HEK293 (cell line): ENCODE data around the gene GTPBP4.

ENCODE experiments used
- CTCF ChIA-PET: fragments of 350-600 bp; formaldehyde crosslinking; extraction: SDS; loops from one replicate; lab custom pipeline; 2021; ENCODE audit warnings: antibody characterized with exemption; lab: Yijun Ruan, JAX
- POLR2A ChIA-PET: fragments of 300-600 bp; formaldehyde crosslinking; extraction: SDS; loops from one replicate; lab custom pipeline; 2020; ENCODE audit warnings: antibody characterized with exemption, inconsistent platforms; lab: Yijun Ruan, JAX
- H3K27ac ChIP-seq: fragments of 200-500 bp; sonication (Bioruptor generic); 2 replicates; pipeline ENCODE4 v1.5.1; 2014; ENCODE audit warnings: low read depth, low read length, control low read depth, inconsistent platforms; ENCODE audit errors: extremely low read depth
- H3K36me3 ChIP-seq, 2 experiments: fragments of 200-500 bp in 1 of 2; sonication (Bioruptor generic) in 1 of 2; 1 replicate in 1 of 2; 2 replicates in 1 of 2; pipeline ENCODE4 v1.5.1; 2014 to 2017; ENCODE audit warnings: inconsistent platforms in 2 of 2, low read length in 2 of 2; ENCODE audit not compliant: control insufficient read depth in 2 of 2, insufficient read depth in 1 of 2
- H3K4me1 ChIP-seq: fragments of 200-500 bp; sonication (Bioruptor generic); 2 replicates; pipeline ENCODE4 v1.5.1; 2014; ENCODE audit warnings: mild to moderate bottlenecking, low read length, inconsistent platforms; ENCODE audit not compliant: control insufficient read depth, insufficient read depth
- H3K4me3 ChIP-seq: 2 replicates; pipeline ENCODE4 v1.5.1; 2011; ENCODE audit warnings: low read depth, mild to moderate bottlenecking, control low read depth, low read length, moderate library complexity
- H3K9me3 ChIP-seq: fragments of 200-500 bp; sonication (Bioruptor generic); 2 replicates; pipeline ENCODE4 v1.5.1; 2014; ENCODE audit warnings: low read depth, low read length, inconsistent platforms; ENCODE audit not compliant: control insufficient read depth, insufficient read depth
- EGR2 ChIP-seq: fragments of 450-650 bp; formaldehyde crosslinking; IDR thresholded peaks from 2 replicates; pipeline ENCODE4 v1.5.1; 2016; ENCODE audit warnings: low read depth, missing biosample characterization, missing genetic modification characterization
- GLI2 ChIP-seq: fragments of 450-650 bp; formaldehyde crosslinking; IDR thresholded peaks from 2 replicates; pipeline ENCODE4; 2017; ENCODE audit warnings: missing biosample characterization, missing genetic modification characterization, low read depth, borderline replicate concordance
- GLIS1 ChIP-seq: fragments of 450-650 bp; formaldehyde crosslinking; IDR thresholded peaks from 2 replicates; pipeline ENCODE4 v1.5.1; 2016; ENCODE audit warnings: missing biosample characterization, missing genetic modification characterization
- KLF9 ChIP-seq: fragments of 450-650 bp; formaldehyde crosslinking; IDR thresholded peaks from 2 replicates; pipeline ENCODE4 v1.5.1; 2016; ENCODE audit warnings: missing biosample characterization, missing genetic modification characterization, low read depth
- RBAK ChIP-seq: fragments of 450-650 bp; formaldehyde crosslinking; IDR thresholded peaks from 2 replicates; pipeline ENCODE4 v1.5.1; 2016; ENCODE audit warnings: missing biosample characterization, missing genetic modification characterization
- REST ChIP-seq: fragments of 450-650 bp; formaldehyde crosslinking; IDR thresholded peaks from 2 replicates; pipeline ENCODE4 v1.5.1; 2016; ENCODE audit warnings: missing biosample characterization, missing genetic modification characterization
- SP2 ChIP-seq: fragments of 450-650 bp; formaldehyde crosslinking; IDR thresholded peaks from 2 replicates; pipeline ENCODE4 v1.5.1; 2016; ENCODE audit warnings: missing biosample characterization, missing genetic modification characterization
- SP7 ChIP-seq: fragments of 450-650 bp; formaldehyde crosslinking; IDR thresholded peaks from 2 replicates; pipeline ENCODE4 v1.5.1; 2016; ENCODE audit warnings: missing biosample characterization, missing genetic modification characterization
- YY2 ChIP-seq: fragments of 450-650 bp; formaldehyde crosslinking; IDR thresholded peaks from 2 replicates; pipeline ENCODE4 v1.5.1; 2016; ENCODE audit warnings: missing biosample characterization, missing genetic modification characterization
- ZBTB21 ChIP-seq: fragments of 450-650 bp; formaldehyde crosslinking; IDR thresholded peaks from 2 replicates; pipeline ENCODE4 v1.5.1; 2017; ENCODE audit warnings: missing biosample characterization, missing genetic modification characterization
- ZBTB8A ChIP-seq: fragments of 450-650 bp; formaldehyde crosslinking; IDR thresholded peaks from 2 replicates; pipeline ENCODE4 v1.5.1; 2016; ENCODE audit warnings: missing biosample characterization, missing genetic modification characterization
- ZFP37 ChIP-seq: fragments of 450-650 bp; formaldehyde crosslinking; IDR thresholded peaks from 2 replicates; pipeline ENCODE4 v1.5.1; 2016; ENCODE audit warnings: missing biosample characterization, missing genetic modification characterization
- ZIC2 ChIP-seq: fragments of 450-650 bp; formaldehyde crosslinking; IDR thresholded peaks from 2 replicates; pipeline ENCODE4 v1.5.1; 2016; ENCODE audit warnings: missing biosample characterization, missing genetic modification characterization
- ZNF146 ChIP-seq: fragments of 450-650 bp; formaldehyde crosslinking; IDR thresholded peaks from 2 replicates; pipeline ENCODE4 v1.5.1; 2016; ENCODE audit warnings: missing biosample characterization, missing genetic modification characterization
- ZNF155 ChIP-seq: fragments of 450-650 bp; formaldehyde crosslinking; IDR thresholded peaks from 2 replicates; pipeline ENCODE4 v1.5.1; 2016; ENCODE audit warnings: missing biosample characterization, missing genetic modification characterization
- ZNF214 ChIP-seq: fragments of 450-650 bp; formaldehyde crosslinking; IDR thresholded peaks from 2 replicates; pipeline ENCODE4 v1.5.1; 2017; ENCODE audit warnings: missing biosample characterization, mild to moderate bottlenecking, missing genetic modification characterization, borderline replicate concordance
- ZNF223 ChIP-seq: fragments of 450-650 bp; formaldehyde crosslinking; IDR thresholded peaks from 2 replicates; pipeline ENCODE4 v1.5.1; 2016; ENCODE audit warnings: missing biosample characterization, missing genetic modification characterization
- ZNF24 ChIP-seq: fragments of 450-650 bp; formaldehyde crosslinking; IDR thresholded peaks from 2 replicates; pipeline ENCODE4 v1.5.1; 2016; ENCODE audit warnings: missing biosample characterization, missing genetic modification characterization
- ZNF248 ChIP-seq: fragments of 450-650 bp; formaldehyde crosslinking; IDR thresholded peaks from 2 replicates; pipeline ENCODE4 v1.5.1; 2017; ENCODE audit warnings: missing biosample characterization, missing genetic modification characterization
- ZNF350 ChIP-seq: fragments of 450-650 bp; formaldehyde crosslinking; IDR thresholded peaks from 2 replicates; pipeline ENCODE4 v1.5.0; 2017; ENCODE audit warnings: missing biosample characterization, mild to moderate bottlenecking, missing genetic modification characterization
- ZNF366 ChIP-seq: fragments of 450-650 bp; formaldehyde crosslinking; conservative IDR thresholded peaks from 2 replicates; pipeline ENCODE4 v1.5.1; 2016; ENCODE audit warnings: missing biosample characterization, missing genetic modification characterization
- ZNF654 ChIP-seq: fragments of 450-650 bp; formaldehyde crosslinking; IDR thresholded peaks from 2 replicates; pipeline ENCODE4 v1.5.1; 2016; ENCODE audit warnings: low read depth, missing biosample characterization, missing genetic modification characterization
- ZNF664 ChIP-seq: fragments of 450-650 bp; formaldehyde crosslinking; IDR thresholded peaks from 2 replicates; pipeline ENCODE4 v1.5.1; 2016; ENCODE audit warnings: missing biosample characterization, missing genetic modification characterization
- ZNF791 ChIP-seq: fragments of 450-650 bp; formaldehyde crosslinking; IDR thresholded peaks from 2 replicates; pipeline ENCODE4 v1.5.1; 2016; ENCODE audit warnings: missing biosample characterization, missing genetic modification characterization
- TF ChIP-seq, protein P1 (sequence below): fragments of 450-650 bp; formaldehyde crosslinking; IDR thresholded peaks from 2 replicates; pipeline ENCODE4 v1.5.1; 2017; ENCODE audit warnings: missing biosample characterization, missing genetic modification characterization
- TF ChIP-seq, protein P2 (sequence below): fragments of 450-650 bp; formaldehyde crosslinking; IDR thresholded peaks from 2 replicates; pipeline ENCODE4 v1.5.1; 2017; ENCODE audit warnings: missing biosample characterization, mild to moderate bottlenecking, missing genetic modification characterization, moderate library complexity

GTPBP4 gene

DNA sequence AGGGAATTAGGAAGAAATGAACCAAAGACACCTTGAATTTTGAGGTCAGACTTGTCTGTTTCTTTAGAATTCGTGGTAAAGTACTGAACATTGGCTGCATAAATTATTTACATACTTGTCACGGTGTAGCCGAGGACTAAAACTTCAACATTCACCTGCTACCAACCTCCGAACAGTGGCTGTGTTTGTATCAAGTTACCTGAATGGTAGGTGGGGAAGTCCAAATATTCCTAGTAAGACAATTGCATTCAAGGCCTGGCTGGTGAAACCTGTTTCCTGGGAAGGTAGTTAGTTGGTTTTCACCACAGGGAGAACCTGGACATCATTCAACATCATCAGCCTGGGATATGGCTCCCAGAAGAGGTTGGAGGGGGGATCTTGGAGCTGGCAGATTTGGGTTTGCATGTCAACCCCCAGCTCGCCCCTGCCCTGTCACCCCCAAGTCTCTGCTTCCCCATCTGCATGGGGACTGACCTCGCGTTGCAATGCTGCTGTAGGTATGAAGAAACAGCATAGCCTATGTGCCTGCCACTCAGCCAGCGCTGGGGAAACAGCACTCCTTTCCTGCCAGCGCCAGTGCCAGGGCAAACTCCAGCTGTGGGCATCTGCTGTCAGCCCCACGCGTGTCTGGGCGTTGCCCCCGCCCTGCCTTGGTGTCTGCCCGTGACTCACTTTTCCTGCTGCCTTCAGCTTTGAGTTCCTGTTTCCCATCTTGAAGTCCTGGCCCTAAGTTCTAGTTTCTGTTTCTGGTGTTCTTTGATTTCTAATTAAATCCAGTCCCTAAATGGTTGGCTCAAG is 44.0 kb upstream of the GTPBP4 start:
- H3K36me3 ChIP-seq = no peaks in the 10 kb centered on the region
- no peak overlapping the region for H3K4me3 ChIP-seq
- no peaks in the 10 kb centered on the region for H3K4me1 ChIP-seq
- ChIA-PET CTCF (no interaction called here), POLR2A (interaction anchor here (0.6 kb wide), 1 partner anchor 12 kb away, joined by 3 read pairs; no protein-coding TSS in a partner anchor)
- TF ChIP-seq ZNF654 (tag by site-specific recombination) (no peak), ZNF791 (tag by site-specific recombination) (no peak), ZNF24 (tag by site-specific recombination) (no peak), ZNF664 (tag by site-specific recombination) (no peak), ZNF248 (no peak), ZBTB21 (tag by site-specific recombination) (no peak), ZFP37 (tag by site-specific recombination) (no peak), ZNF350 (tag by site-specific recombination) (no peak), RBAK (no peak), ZBTB8A (tag by site-specific recombination) (no peak), REST (no peak), ZNF214 (tag by site-specific recombination) (no peak), ZNF366 (tag by site-specific recombination) (no peak), YY2 (no peak)
- TF ChIP-seq, protein P1, sequence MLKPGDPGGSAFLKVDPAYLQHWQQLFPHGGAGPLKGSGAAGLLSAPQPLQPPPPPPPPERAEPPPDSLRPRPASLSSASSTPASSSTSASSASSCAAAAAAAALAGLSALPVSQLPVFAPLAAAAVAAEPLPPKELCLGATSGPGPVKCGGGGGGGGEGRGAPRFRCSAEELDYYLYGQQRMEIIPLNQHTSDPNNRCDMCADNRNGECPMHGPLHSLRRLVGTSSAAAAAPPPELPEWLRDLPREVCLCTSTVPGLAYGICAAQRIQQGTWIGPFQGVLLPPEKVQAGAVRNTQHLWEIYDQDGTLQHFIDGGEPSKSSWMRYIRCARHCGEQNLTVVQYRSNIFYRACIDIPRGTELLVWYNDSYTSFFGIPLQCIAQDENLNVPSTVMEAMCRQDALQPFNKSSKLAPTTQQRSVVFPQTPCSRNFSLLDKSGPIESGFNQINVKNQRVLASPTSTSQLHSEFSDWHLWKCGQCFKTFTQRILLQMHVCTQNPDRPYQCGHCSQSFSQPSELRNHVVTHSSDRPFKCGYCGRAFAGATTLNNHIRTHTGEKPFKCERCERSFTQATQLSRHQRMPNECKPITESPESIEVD (tag by site-specific recombination) = no peak
- H3K27ac ChIP-seq = no peak overlapping the region
- no peaks in the 10 kb centered on the region for H3K9me3 ChIP-seq

- POLR2A ChIA-PET = no interaction called here
- Histone ChIP-seq H3K4me3 (no peak overlapping the region), H3K4me1 (no peaks in the 10 kb centered on the region), H3K36me3 (no peaks in the 10 kb centered on the region), H3K27ac (no peak overlapping the region)
- TF ChIP-seq SP2 (tag by site-specific recombination) (no peak), ZIC2 (tag by site-specific recombination) (peak; percentile 9; the same call in 1 of the 2 replicates)
- TF ChIP-seq, all 188 proteins: peak for 1
- H3K9me3 ChIP-seq = no peaks in the 10 kb centered on the region
- CTCF ChIA-PET = no interaction called here
Observed at GRCh38 chr10:945778-946177, 42.5 kb upstream of the GTPBP4 start.

GRCh38 chr10:947051-947450 is 41.2 kb upstream of the GTPBP4 start:
- CTCF ChIA-PET = no interaction called here
- POLR2A ChIA-PET = no interaction called here
- Histone ChIP-seq H3K4me1 (no peaks in the 10 kb centered on the region), H3K9me3 (no peaks in the 10 kb centered on the region), H3K4me3 (no peak overlapping the region), H3K27ac (no peak overlapping the region), H3K36me3 (no peaks in the 10 kb centered on the region)
- TF ChIP-seq KLF9 (tag by site-specific recombination) (no peak), ZNF654 (tag by site-specific recombination) (no peak), ZNF223 (tag by site-specific recombination) (no peak), ZNF155 (tag by site-specific recombination) (no peak), ZNF146 (tag by site-specific recombination) (no peak), GLIS1 (tag by site-specific recombination) (no peak), GLI2 (no peak), EGR2 (tag by site-specific recombination) (no peak), SP7 (no peak)
- TF ChIP-seq, protein P2, sequence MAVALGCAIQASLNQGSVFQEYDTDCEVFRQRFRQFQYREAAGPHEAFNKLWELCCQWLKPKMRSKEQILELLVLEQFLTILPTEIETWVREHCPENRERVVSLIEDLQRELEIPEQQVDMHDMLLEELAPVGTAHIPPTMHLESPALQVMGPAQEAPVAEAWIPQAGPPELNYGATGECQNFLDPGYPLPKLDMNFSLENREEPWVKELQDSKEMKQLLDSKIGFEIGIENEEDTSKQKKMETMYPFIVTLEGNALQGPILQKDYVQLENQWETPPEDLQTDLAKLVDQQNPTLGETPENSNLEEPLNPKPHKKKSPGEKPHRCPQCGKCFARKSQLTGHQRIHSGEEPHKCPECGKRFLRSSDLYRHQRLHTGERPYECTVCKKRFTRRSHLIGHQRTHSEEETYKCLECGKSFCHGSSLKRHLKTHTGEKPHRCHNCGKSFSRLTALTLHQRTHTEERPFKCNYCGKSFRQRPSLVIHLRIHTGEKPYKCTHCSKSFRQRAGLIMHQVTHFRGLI (tag by site-specific recombination) = no peak
